Measurements from ENCODE around the gene INAFM1.
"Not testable (repeated sequence)": the region's sequence is repeated elsewhere in the genome, so short reads cannot be mapped to it uniquely, and the experiment has no call there.

Gene INAFM1

GRCh38 chr19:47271949-47272348 is 2.7 kb upstream of the INAFM1 start:
- no peak for DNase-seq

GRCh38 chr19:47272448-47273312 is 2.0 kb upstream of the INAFM1 start:
- DNase-seq, result no peak

GRCh38 chr19:47273313-47274070 is 1.2 kb upstream of the INAFM1 start:
- DNase-seq, result peak; percentile 79

GRCh38 chr19:47274891-47275761 is 441 bp downstream of the INAFM1 start:
- DNase-seq, result no peak

GRCh38 chr19:47275791-47276461 is 1.2 kb downstream of the INAFM1 start:
- DNase-seq, result no peak

- not testable (repeated sequence) for DNase-seq
Measured at GRCh38 chr19:47276513-47276912, 1.8 kb downstream of the INAFM1 start.

- DNase-seq, result no peak
Measured at GRCh38 chr19:47280183-47280797, 5.6 kb downstream of the INAFM1 start.

GRCh38 chr19:47283405-47284059 is 8.8 kb downstream of the INAFM1 start:
- DNase-seq, result no peak

GRCh38 chr19:47284324-47284899 is 9.7 kb downstream of the INAFM1 start:
- DNase-seq, result peak; percentile 71

GRCh38 chr19:47296036-47296435 is 21.4 kb downstream of the INAFM1 start:
- DNase-seq, result peak; percentile 75

- DNase-seq, result not testable (repeated sequence)
Measured at GRCh38 chr19:47300867-47301266, 26.2 kb downstream of the INAFM1 start.

- no peak for DNase-seq
Measured at GRCh38 chr19:47302249-47302648, 27.6 kb downstream of the INAFM1 start.

GRCh38 chr19:47303966-47304365 is 29.3 kb downstream of the INAFM1 start:
- no peak for DNase-seq

GRCh38 chr19:47305309-47305751 is 30.6 kb downstream of the INAFM1 start:
- peak; percentile 41 for DNase-seq

- DNase-seq, result no peak
Measured at GRCh38 chr19:47306303-47306702, 31.6 kb downstream of the INAFM1 start.

GRCh38 chr19:47309038-47309437 is 34.4 kb downstream of the INAFM1 start:
- no peak for DNase-seq

- no peak for DNase-seq
Measured at GRCh38 chr19:47309608-47310007, 34.9 kb downstream of the INAFM1 start, which contains the start of gene C5AR1. C5AR1 (plus strand) TSS chr19:47309861; CDS start chr19:47309896, 35 bp downstream.

- no peak for DNase-seq
Measured at GRCh38 chr19:47310323-47310722, 35.6 kb downstream of the INAFM1 start.

GRCh38 chr19:47310819-47311218 is 36.1 kb downstream of the INAFM1 start:
- DNase-seq, result no peak

- DNase-seq, result no peak
Measured at GRCh38 chr19:47312366-47313006, 37.8 kb downstream of the INAFM1 start.

Data from NCI-H510A treated with DMSO at 0.1 percent for 48 hours (cell line).